ENCODE results near the gene NFATC3.

Gene NFATC3

GRCh38 chr16:68186877-68187276, 101.7 kb downstream of the NFATC3 start:
- no peak for DNase-seq (ENCODE audit: low read depth in 2 of 2)

GRCh38 chr16:68187505-68187904, 102.3 kb downstream of the NFATC3 start:
- DNase-seq (ENCODE audit: low read depth in 2 of 2), result no peak

GRCh38 chr16:68188170-68188569, 103.0 kb downstream of the NFATC3 start:
- no peak for DNase-seq (ENCODE audit: low read depth in 2 of 2)

GRCh38 chr16:68190081-68190480, 104.9 kb downstream of the NFATC3 start:
- DNase-seq (ENCODE audit: low read depth in 2 of 2), result no peak

DNA sequence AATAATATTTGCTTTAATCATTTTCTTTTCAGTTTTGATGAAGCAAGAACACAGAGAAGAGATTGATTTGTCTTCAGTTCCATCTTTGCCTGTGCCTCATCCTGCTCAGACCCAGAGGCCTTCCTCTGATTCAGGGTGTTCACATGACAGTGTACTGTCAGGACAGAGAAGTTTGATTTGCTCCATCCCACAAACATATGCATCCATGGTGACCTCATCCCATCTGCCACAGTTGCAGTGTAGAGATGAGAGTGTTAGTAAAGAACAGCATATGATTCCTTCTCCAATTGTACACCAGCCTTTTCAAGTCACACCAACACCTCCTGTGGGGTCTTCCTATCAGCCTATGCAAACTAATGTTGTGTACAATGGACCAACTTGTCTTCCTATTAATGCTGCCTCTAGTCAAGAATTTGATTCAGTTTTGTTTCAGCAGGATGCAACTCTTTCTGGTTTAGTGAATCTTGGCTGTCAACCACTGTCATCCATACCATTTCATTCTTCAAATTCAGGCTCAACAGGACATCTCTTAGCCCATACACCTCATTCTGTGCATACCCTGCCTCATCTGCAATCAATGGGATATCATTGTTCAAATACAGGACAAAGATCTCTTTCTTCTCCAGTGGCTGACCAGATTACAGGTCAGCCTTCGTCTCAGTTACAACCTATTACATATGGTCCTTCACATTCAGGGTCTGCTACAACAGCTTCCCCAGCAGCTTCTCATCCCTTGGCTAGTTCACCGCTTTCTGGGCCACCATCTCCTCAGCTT, 105.8 kb downstream of the NFATC3 start:
- no peak for DNase-seq (ENCODE audit: low read depth in 2 of 2)

DNA sequence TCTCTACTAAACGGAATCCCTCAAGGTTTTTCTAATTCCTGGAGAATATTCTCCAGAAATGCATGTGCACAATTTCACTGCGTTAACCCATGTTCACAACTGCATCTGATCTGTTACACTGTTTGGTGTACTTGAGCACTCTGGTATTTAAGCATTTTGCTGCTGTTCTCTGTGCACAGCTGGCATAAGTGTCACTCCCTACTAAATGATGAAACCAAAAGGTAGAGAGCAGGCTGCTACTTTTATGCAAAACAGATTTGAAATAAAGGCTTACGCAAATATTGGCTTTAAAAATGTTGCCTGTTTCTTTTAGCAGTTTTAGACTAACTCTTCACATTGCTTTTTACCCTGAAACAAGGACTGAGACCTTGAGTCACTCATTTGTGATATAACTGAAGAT, 109.1 kb downstream of the NFATC3 start:
- DNase-seq (ENCODE audit: low read depth in 2 of 2), result no peak

- DNase-seq (ENCODE audit: low read depth in 2 of 2), result no peak
Observed at GRCh38 chr16:68197250-68197649, 112.1 kb downstream of the NFATC3 start.

DNA sequence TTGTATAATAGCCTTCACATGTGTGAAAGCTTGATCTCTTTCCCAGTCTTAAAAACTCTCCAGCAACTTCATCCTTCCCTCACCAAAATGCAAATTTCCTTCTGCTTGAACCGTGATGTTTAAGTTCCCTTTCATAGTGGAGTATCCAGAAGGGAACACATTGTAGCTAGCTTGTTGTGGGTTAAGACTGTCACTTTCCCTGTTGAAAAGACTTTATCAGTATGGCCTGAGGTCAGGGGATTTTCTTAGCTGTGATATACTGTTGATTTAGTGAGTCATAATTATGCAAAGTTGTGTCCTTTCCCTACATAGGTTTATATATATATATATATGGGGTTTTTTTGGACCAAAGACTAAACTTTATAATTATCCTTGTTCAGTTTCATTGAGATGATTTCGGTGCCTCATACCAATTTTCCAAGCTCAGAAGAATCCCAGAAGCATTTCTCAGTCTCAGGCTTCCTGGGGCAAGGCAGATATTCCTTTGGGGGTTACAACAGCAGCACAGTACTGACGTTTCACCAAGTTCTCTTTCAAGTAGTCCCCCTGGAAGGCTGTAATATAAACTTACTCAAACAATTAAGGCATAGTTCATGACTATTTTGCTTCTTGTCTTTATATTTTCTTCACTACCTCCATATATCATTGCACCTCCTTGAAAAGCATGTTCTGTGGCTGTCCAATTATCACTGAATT, 115.1 kb downstream of the NFATC3 start:
- DNase-seq (ENCODE audit: low read depth in 2 of 2), result no peak

GRCh38 chr16:68202091-68202519, 116.9 kb downstream of the NFATC3 start:
- no peak for DNase-seq (ENCODE audit: low read depth in 2 of 2)

DNA sequence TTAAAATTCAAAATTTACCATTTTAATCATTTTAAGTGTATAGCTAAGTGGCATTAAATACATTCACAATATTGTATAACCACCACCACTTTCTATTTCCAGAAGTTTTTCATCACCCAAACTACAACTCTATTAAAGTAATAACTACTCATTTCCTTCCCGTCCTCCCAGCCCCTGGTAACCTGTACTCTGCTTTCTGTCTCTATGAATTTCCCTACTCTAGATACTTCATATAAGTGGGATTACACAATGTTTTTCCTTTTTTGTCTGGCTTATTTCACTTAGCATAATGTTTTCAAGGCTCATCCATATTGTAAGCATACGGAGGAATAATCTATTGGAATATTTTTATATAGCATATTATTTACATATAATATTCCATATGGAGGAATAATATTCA, 121.1 kb downstream of the NFATC3 start:
- DNase-seq (ENCODE audit: low read depth in 2 of 2), result no peak

DNA sequence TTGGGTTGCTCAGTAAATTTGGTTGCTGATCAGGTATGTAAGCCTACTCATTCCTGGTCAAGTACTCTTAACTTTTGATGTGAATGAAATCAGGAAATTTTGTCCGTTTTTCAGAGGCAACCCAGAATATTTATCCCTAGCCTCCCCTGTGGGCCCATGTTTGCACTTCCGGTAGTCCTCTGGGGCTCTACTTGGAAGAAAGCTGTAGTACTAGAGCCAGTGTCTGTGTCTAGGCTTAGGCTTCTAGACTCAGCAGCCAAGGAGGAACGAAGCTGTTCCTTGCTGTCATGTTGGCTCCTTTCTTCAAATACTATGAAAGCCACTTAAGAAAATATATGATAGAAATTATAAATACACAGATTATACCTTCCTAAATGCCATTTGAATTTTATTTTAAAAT, 129.6 kb downstream of the NFATC3 start:
- DNase-seq (ENCODE audit: low read depth in 2 of 2), result no peak

DNA sequence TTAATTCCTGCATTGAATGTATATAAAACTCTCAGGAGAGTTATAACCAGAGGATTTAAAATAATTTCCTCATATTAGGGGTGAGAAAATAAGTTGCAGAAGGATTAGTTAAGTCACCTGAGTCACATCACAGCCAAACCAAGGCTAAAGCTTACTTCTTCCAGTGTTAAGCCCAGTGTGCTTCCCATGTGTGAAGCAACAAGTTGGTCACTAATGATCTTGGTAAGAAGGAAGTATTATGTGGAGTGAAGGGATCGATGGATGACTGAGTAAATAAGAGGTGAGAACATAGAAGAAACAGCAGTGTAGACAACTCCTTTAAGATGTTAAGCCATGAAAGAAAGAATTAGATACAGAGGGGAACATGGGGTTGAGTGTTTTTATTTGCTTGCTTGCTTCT, 130.1 kb downstream of the NFATC3 start:
- DNase-seq (ENCODE audit: low read depth in 2 of 2), result no peak

DNA sequence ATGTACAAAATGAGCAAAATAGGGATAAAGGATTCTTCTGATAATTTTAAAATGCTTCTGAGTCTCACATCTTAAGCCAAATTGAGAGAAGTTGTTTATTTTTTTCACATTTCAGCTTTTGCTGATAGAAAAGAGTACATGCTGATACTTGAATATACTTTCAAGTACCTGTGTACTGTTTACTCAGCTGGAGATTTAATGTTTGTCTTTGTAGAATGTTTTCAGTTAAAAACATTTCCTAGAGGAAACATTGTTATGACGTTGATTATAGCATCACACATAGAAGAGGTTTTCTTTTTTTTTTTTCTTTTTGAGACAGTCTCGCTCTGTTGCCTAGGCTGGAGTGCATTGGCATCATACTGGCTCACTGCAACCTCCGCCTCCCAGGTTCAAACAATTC, 131.1 kb downstream of the NFATC3 start:
- no peak for DNase-seq (ENCODE audit: low read depth in 2 of 2)

GRCh38 chr16:68217506-68217905, 132.3 kb downstream of the NFATC3 start:
- DNase-seq (ENCODE audit: low read depth in 2 of 2), result no peak

DNA sequence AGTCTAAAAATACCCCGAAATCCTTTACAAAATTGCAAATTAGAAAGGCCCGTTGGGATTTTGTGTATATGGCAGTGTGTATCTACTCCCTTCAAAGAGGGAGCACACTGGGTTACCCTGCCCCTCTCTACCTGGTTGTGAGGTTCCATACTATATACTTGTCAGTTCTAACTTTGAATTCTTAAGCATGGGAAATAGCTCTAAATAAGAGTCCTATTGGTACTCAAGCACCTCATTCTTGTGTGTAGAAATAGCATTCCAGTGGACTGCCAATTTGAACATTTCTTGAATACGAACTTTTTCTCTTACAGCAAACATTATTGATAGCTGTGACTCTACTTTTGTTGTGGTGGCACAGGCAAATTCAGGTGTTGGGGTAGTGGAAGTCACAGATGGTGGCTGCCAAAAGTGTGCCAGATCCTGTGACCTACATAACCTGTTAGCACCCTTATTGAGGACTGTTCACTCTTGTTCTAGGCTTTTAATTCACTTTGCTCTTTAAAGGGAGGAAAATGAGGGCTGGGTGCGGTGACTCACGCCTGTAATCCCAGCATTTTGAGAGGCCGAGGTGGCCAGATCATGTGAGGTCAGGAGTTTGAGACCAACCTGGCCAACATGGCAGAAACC, 134.7 kb downstream of the NFATC3 start:
- no peak for DNase-seq (ENCODE audit: low read depth in 2 of 2)

DNA sequence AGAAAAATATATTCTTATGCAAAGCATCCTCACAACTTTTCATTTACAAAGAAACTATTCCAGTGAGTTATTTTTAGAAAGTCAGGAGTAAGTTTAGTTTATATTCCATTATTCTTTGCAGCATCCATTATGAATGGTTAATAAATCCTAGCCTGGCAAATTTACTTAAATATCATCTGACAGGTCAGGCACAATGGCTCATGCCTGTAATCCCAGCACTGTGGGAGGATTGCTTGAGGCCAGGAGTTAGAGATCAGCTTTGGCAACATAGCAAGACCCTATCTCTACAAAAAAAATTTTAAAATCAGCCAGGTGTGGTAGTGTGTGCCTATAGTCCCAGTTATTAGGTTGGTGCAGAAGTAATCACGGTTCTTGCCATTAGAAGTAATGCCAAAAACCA, 137.9 kb downstream of the NFATC3 start:
- DNase-seq (ENCODE audit: low read depth in 2 of 2), result no peak

DNA sequence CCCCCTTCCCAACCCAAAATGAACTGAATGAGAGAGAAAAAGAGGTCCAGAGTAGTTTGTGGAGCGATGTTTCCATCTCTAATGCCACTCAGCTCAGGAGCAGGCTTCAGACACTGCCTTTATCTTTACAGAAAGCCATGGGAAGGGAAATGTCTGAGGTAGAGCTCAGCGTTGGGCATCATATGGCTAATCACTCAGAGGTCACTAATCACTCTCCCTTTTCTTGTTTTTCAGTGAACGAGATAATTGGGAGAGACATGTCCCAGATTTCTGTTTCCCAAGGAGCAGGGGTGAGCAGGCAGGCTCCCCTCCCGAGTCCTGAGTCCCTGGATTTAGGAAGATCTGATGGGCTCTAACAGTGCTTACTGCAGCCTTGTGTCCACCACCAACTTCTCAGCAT, 140.9 kb downstream of the NFATC3 start:
- DNase-seq (ENCODE audit: low read depth in 2 of 2), result no peak

- no peak for DNase-seq (ENCODE audit: low read depth in 2 of 2)
Observed at GRCh38 chr16:68227183-68227793, 142.1 kb downstream of the NFATC3 start.

DNA sequence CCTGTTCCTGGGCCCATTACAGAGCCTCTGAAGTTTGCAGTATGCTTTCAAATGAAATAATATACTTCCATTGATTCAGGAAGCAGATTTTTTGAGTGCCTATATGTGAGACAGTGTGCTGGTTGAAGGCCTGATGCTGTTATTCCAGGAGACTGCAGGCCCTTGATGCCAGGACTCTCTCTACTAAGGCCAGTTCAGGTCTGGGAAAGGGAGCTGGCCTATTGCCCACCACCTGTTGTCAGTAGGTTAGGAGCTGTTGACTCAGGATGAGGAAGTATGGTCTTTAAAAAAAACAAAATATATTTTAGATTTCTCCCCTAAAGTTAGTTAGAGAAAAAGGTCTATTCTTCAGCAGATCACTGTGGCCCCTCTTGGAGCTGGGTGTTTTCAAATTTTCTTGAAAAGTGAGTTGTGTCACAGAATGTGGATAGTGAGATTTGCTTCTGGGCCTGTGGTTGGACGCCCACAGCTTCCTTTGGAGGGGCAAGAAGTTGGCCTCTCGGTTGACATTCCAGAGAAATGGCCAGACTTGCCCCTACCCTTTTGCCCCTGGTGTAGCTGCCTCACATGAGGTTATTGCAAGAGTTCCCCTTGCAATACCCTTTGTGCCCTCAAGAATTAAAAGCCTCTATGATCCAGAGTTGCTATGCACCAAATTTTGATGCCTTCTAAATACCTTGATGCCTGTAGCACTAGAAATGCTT, 142.8 kb downstream of the NFATC3 start:
- no peak for DNase-seq (ENCODE audit: low read depth in 2 of 2)

DNA sequence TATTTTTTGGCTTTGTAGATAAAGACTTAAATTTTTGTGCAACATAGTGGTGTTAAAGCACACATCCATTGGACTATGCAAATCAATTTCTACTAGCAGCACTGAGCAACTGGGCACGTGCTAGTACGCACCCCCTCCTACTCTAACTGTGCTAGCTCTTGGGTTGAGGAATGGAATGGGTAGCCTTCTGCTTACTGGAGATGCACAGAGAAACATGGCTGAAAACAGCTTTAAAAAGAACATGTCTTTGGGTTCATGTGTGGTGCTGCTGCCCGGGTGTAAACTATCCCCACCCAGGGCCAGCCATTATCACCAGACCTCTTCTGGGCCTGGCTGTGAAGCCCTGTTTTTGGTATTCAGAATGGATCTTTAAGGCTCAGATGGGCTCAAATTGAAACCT, 143.5 kb downstream of the NFATC3 start:
- no peak for DNase-seq (ENCODE audit: low read depth in 2 of 2)

DNA sequence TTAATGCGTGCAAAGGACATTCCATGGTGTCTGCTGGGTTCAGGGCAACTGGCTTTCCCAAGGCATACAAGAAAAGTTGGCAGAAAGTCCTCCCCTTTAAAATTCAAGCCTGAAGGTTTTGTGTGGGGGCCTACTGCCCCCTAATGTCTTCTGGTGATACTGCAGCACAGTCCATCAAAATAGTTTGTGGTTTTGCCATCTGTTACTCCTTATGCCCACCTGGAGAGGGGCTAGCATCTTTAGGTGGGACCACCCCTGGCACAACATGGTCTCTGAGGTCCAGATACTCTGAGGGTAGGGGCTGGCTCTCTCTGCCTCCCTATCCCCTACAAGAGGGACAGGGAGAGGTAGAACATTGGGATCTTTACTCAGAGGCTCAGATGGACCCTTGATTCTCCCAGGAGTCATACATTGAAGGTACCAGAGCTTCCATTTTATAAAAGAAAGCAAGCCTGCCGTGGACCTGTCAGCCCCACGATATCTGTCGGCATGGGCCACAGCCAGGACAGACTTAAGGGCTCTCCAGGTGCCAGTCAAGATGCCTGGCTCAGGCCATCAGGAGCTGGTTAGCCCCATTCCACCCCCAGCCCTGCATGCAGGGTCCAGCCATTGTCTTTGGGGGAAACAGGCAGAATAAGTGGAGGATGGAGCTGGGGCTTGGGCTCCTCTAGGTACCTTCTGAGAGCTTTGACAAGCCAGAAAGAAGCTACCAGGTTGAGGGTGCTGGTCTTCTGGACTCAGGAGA, 144.4 kb downstream of the NFATC3 start:
- peak in 1 of 2 donors; percentile 42 for DNase-seq (ENCODE audit: low read depth in 2 of 2)

All from stimulated activated CD4-positive, alpha-beta T cell treated with anti-CD3 and anti-CD28 coated beads, Interleukin-1b, Interleukin-23, amount 100 ng/mL, for 4 hours (primary cell).